Measurements from ENCODE around the gene SPATC1L. TPM values are rescaled to one million over a fixed set of nuclear protein-coding genes. Genes with fewer than 3 reads are reported as not detected.

Gene SPATC1L
- total RNA-seq, 1 donor from 2014 or later: 0.40 TPM

GRCh38 chr21:46215436-46216131 lies 31.3 kb upstream of the SPATC1L start:
- ATAC-seq (no peak), DNase-seq (ENCODE audit: low spot score) (peak; percentile 45)

- DNase-seq (ENCODE audit: low spot score) (peak; percentile 40), ATAC-seq (no peak)
Measured at GRCh38 chr21:46214478-46215340, 30.4 kb upstream of the SPATC1L start.

- no peak for ATAC-seq
- peak; percentile 42 for DNase-seq (ENCODE audit: low spot score)
Measured at GRCh38 chr21:46213620-46214286, 29.5 kb upstream of the SPATC1L start.

- ATAC-seq: no peak
- peak; percentile 37 for DNase-seq (ENCODE audit: low spot score)
Measured at GRCh38 chr21:46212721-46213484, 28.6 kb upstream of the SPATC1L start.

- DNase-seq (ENCODE audit: low spot score) (no peak), ATAC-seq (no peak)
Measured at GRCh38 chr21:46211786-46212720, 27.8 kb upstream of the SPATC1L start.

GRCh38 chr21:46211376-46211775 lies 27.1 kb upstream of the SPATC1L start:
- DNase-seq (ENCODE audit: low spot score) (no peak), ATAC-seq (no peak)

GRCh38 chr21:46210378-46211136 lies 26.3 kb upstream of the SPATC1L start:
- ATAC-seq (peak; percentile 8), DNase-seq (ENCODE audit: low spot score) (no peak)

- DNase-seq (ENCODE audit: low spot score): no peak
- no peak for ATAC-seq
Measured at GRCh38 chr21:46208761-46209721, 24.8 kb upstream of the SPATC1L start.

- ATAC-seq (no peak), DNase-seq (ENCODE audit: low spot score) (no peak)
Measured at GRCh38 chr21:46207920-46208591, 23.8 kb upstream of the SPATC1L start.

GRCh38 chr21:46207006-46207919 lies 23.0 kb upstream of the SPATC1L start:
- DNase-seq (ENCODE audit: low spot score) (no peak), ATAC-seq (peak; percentile 7)

- ATAC-seq: no peak
Measured at GRCh38 chr21:46206163-46207005, 22.1 kb upstream of the SPATC1L start.

GRCh38 chr21:46205766-46206162 lies 21.5 kb upstream of the SPATC1L start:
- ATAC-seq (no peak), DNase-seq (ENCODE audit: low spot score) (no peak)

More at GRCh38 chr21:46206163-46207005, 22.1 kb upstream of the SPATC1L start:
- no peak for DNase-seq (ENCODE audit: low spot score)

GRCh38 chr21:46205166-46205565 lies 20.9 kb upstream of the SPATC1L start:
- no peak for DNase-seq (ENCODE audit: low spot score)
- no peak for ATAC-seq

- ATAC-seq: no peak
- no peak for DNase-seq (ENCODE audit: low spot score)
Measured at GRCh38 chr21:46203203-46203600, 18.9 kb upstream of the SPATC1L start.

- ATAC-seq: no peak
- no peak for DNase-seq (ENCODE audit: low spot score)
Measured at GRCh38 chr21:46202592-46203202, 18.4 kb upstream of the SPATC1L start.
